Non-pigmented ciliary epithelial cell (primary cell): ENCODE data around the gene LRRC58.
"Not testable (repeated sequence)": the region's sequence is repeated elsewhere in the genome, so short reads cannot be mapped to it uniquely, and the experiment has no call there.

Experiments
- DNase-seq: peaks from one replicate; pipeline ENCODE4 v3.0.0-alpha.2; 2010; ENCODE audit warnings: low read depth

Gene LRRC58

GRCh38 chr3:120339362-120339761, 9.8 kb downstream of the LRRC58 start:
- DNase-seq: no peak

- no peak for DNase-seq
Observed at GRCh38 chr3:120338517-120338916, 10.6 kb downstream of the LRRC58 start.

GRCh38 chr3:120332646-120333045, 16.5 kb downstream of the LRRC58 start:
- no peak for DNase-seq

GRCh38 chr3:120331076-120331475, 18.1 kb downstream of the LRRC58 start:
- no peak for DNase-seq

- no peak for DNase-seq
Observed at GRCh38 chr3:120326784-120327183, 22.4 kb downstream of the LRRC58 start.

- no peak for DNase-seq
Observed at GRCh38 chr3:120324190-120324589, 25.0 kb downstream of the LRRC58 start.

- not testable (repeated sequence) for DNase-seq
Observed at GRCh38 chr3:120323761-120324160, 25.4 kb downstream of the LRRC58 start.

- DNase-seq: no peak
Observed at GRCh38 chr3:120311863-120312794, 37.0 kb downstream of the LRRC58 start.

- no peak for DNase-seq
Observed at GRCh38 chr3:120306519-120307455, 42.4 kb downstream of the LRRC58 start.

GRCh38 chr3:120304616-120305015, 44.5 kb downstream of the LRRC58 start:
- DNase-seq: no peak

- no peak for DNase-seq
Observed at GRCh38 chr3:120302361-120302760, 46.8 kb downstream of the LRRC58 start.

- DNase-seq: no peak
Observed at GRCh38 chr3:120300971-120301370, 48.2 kb downstream of the LRRC58 start.

- DNase-seq: no peak
Observed at GRCh38 chr3:120299403-120299802, 49.8 kb downstream of the LRRC58 start.

- no peak for DNase-seq
Observed at GRCh38 chr3:120298996-120299395, 50.2 kb downstream of the LRRC58 start.

GRCh38 chr3:120291552-120291951, 57.6 kb downstream of the LRRC58 start:
- peak; percentile 4 for DNase-seq

GRCh38 chr3:120289636-120290035, 59.5 kb downstream of the LRRC58 start:
- no peak for DNase-seq

GRCh38 chr3:120286465-120286864, 62.7 kb downstream of the LRRC58 start:
- no peak for DNase-seq

- DNase-seq: no peak
Observed at GRCh38 chr3:120285508-120285841, 63.7 kb downstream of the LRRC58 start.

- DNase-seq: no peak
Observed at GRCh38 chr3:120284747-120285507, 64.2 kb downstream of the LRRC58 start, which contains the start of gene GPR156. Gene GPR156 (minus strand): TSS chr3:120285222. CDS start chr3:120244098, 41,124 bp downstream.

GRCh38 chr3:120281261-120281660, 67.9 kb downstream of the LRRC58 start:
- DNase-seq: no peak

- DNase-seq: no peak
Observed at GRCh38 chr3:120280566-120280965, 68.6 kb downstream of the LRRC58 start.

GRCh38 chr3:120280026-120280425, 69.1 kb downstream of the LRRC58 start:
- no peak for DNase-seq
